CD14-positive monocyte (primary cell): ENCODE data around the gene TDRD9. TPM values are rescaled to one million over a fixed set of nuclear protein-coding genes. Genes with fewer than 3 reads are reported as not detected.

ENCODE experiments used
- DNase-seq, 3 donors: peaks; one replicate each; pipeline ENCODE4 v3.0.0-alpha.2; 2011 to 2022
- H2AFZ ChIP-seq: 2 replicates; pipeline ENCODE4 v1.6.0; 2012; ENCODE audit warnings: mild to moderate bottlenecking, low read depth, low read length, inconsistent platforms; ENCODE audit not compliant: insufficient read depth, poor library complexity, severe bottlenecking
- H3K27ac ChIP-seq, 2 donors: 1 replicate in 1 of 2; 2 replicates in 1 of 2; pipeline ENCODE4 v1.5.1; 2012 to 2013; ENCODE audit warnings: low read length in 2 of 2, control low read depth in 1 of 2, inconsistent platforms in 1 of 2, low read depth in 1 of 2, mild to moderate bottlenecking in 1 of 2
- H3K27me3 ChIP-seq, 2 donors: one replicate each; pipeline versions ENCODE4 v1.6.0 to v1.6.1; 2011 to 2013; ENCODE audit warnings: low read length in 2 of 2; ENCODE audit not compliant: control insufficient read depth in 2 of 2, insufficient read depth in 2 of 2
- H3K36me3 ChIP-seq, 2 donors: replicated peaks in 1 of 2; 1 replicate in 1 of 2; 2 replicates in 1 of 2; pipeline versions ENCODE4 v1.5.1 to v1.6.1; 2012 to 2013; ENCODE audit warnings: low read length in 2 of 2, control low read depth in 1 of 2, inconsistent platforms in 1 of 2, mild to moderate bottlenecking in 1 of 2; ENCODE audit not compliant: insufficient read depth in 2 of 2, control insufficient read depth in 1 of 2
- H3K4me1 ChIP-seq, 2 donors: 1 replicate in 1 of 2; 2 replicates in 1 of 2; pipeline versions ENCODE4 v1.5.1 to v1.6.1; 2012 to 2013; ENCODE audit warnings: low read length in 2 of 2, control low read depth in 1 of 2, inconsistent platforms in 1 of 2, mild to moderate bottlenecking in 1 of 2, moderate library complexity in 1 of 2; ENCODE audit not compliant: insufficient read depth in 2 of 2, control insufficient read depth in 1 of 2
- H3K4me2 ChIP-seq: replicated peaks from 2 replicates; pipeline ENCODE3; 2012; ENCODE audit warnings: low read length, moderate library complexity, mild to moderate bottlenecking; ENCODE audit not compliant: poor library complexity, severe bottlenecking; ENCODE audit errors: extremely low read depth
- H3K4me3 ChIP-seq, 3 experiments: fragments of 200-600 bp in 1 of 3; sonication (generic) in 1 of 3; replicated peaks in 1 of 3; 1 replicate in 2 of 3; 2 replicates in 1 of 3; pipeline ENCODE4 v1.5.1; 2011 to 2013; ENCODE audit warnings: low read length in 3 of 3, mild to moderate bottlenecking in 3 of 3, control low read depth in 2 of 3, low read depth in 2 of 3, inconsistent platforms in 1 of 3, moderate library complexity in 1 of 3
- H3K79me2 ChIP-seq: 2 replicates; pipeline ENCODE4 v1.6.0; 2012; ENCODE audit warnings: mild to moderate bottlenecking, control low read depth, inconsistent platforms, low read length, moderate library complexity; ENCODE audit not compliant: insufficient read depth
- H3K9ac ChIP-seq: 2 replicates; pipeline ENCODE4 v1.6.0; 2017; ENCODE audit warnings: low read length, mild to moderate bottlenecking; ENCODE audit not compliant: insufficient read depth, poor library complexity, severe bottlenecking
- H3K9me3 ChIP-seq, 2 donors: replicated peaks in 1 of 2; 1 replicate in 1 of 2; 2 replicates in 1 of 2; pipeline versions ENCODE4 v1.5.1 to v1.6.1; 2012 to 2013; ENCODE audit warnings: low read length in 2 of 2, control low read depth in 1 of 2; ENCODE audit not compliant: control insufficient read depth in 1 of 2, insufficient read depth in 1 of 2
- H4K20me1 ChIP-seq: 2 replicates; pipeline ENCODE4 v1.6.0; 2012; ENCODE audit warnings: mild to moderate bottlenecking, low read length, control low read depth, moderate library complexity; ENCODE audit not compliant: insufficient read depth
- H3K27ac Mint-ChIP-seq, 7 donors: one replicate each; pipeline ENCODE4 v1.8.0; 2020; ENCODE audit warnings: mild to moderate bottlenecking in 7 of 7, mixed read lengths in 7 of 7, moderate library complexity in 6 of 7, inconsistent platforms in 2 of 7
- H3K27me3 Mint-ChIP-seq, 3 donors: one replicate each; pipeline ENCODE4 v1.8.0; 2021 to 2022; ENCODE audit warnings: low read depth in 3 of 3, mild to moderate bottlenecking in 3 of 3, mixed read lengths in 3 of 3, moderate library complexity in 3 of 3, inconsistent platforms in 1 of 3
- H3K36me3 Mint-ChIP-seq, 2 donors: one replicate each; pipeline ENCODE4 v1.8.0; 2020; ENCODE audit warnings: mixed read lengths in 2 of 2, inconsistent platforms in 1 of 2, mild to moderate bottlenecking in 1 of 2
- H3K4me1 Mint-ChIP-seq: one replicate; pipeline ENCODE4 v1.8.0; 2020; ENCODE audit warnings: mild to moderate bottlenecking, mixed read lengths
- H3K4me3 Mint-ChIP-seq, 2 donors: one replicate each; pipeline ENCODE4 v1.8.0; 2020; ENCODE audit warnings: mild to moderate bottlenecking in 2 of 2, mixed read lengths in 2 of 2, moderate library complexity in 1 of 2
- H3K9me3 Mint-ChIP-seq, 7 donors: one replicate each; pipeline ENCODE4 v1.8.0; 2020 to 2022; ENCODE audit warnings: mixed read lengths in 7 of 7, mild to moderate bottlenecking in 6 of 7, moderate library complexity in 6 of 7, inconsistent platforms in 2 of 7
- WGBS: methylation state at CpG from one replicate; pipeline ENCODE4 v1.1.5; 2013; ENCODE audit warnings: missing lambda C conversion rate; ENCODE audit not compliant: insufficient coverage; 5-methylcytosine and 5-hydroxymethylcytosine counted together
- intact Hi-C, 2 donors: fragments of 100-400 bp; cut with micrococcal nuclease; formaldehyde crosslinking; loops; one replicate each; pipeline versions ENCODE4 v1.15.0 to v1.15.1; 2023
- polyA plus RNA-seq, 3 donors: library from polyadenylated mRNA; depleted of rRNA in 1 of 3; unstranded in 2 of 3; stranded (reverse) in 1 of 3; fragments of 300-500 nt in 2 of 3; fragments of >200 nt in 1 of 3; fragmentation: Illumina TruSeq in 2 of 3; gene quantifications; 1 replicate in 2 of 3; 2 replicates in 1 of 3; pipeline ENCODE4 v1.2.3, GENCODE V29; 2012 to 2021
- TF ChIP-seq, protein P1 (sequence below): fragments of 200-600 bp; IDR thresholded peaks from one replicate; pipeline ENCODE4 v1.8.0; 2022; ENCODE audit warnings: antibody characterized with exemption, mild to moderate bottlenecking

TDRD9 gene
- polyA plus RNA-seq, 3 donors: 7.6 to 12.1 (median 11.8) TPM

DNA sequence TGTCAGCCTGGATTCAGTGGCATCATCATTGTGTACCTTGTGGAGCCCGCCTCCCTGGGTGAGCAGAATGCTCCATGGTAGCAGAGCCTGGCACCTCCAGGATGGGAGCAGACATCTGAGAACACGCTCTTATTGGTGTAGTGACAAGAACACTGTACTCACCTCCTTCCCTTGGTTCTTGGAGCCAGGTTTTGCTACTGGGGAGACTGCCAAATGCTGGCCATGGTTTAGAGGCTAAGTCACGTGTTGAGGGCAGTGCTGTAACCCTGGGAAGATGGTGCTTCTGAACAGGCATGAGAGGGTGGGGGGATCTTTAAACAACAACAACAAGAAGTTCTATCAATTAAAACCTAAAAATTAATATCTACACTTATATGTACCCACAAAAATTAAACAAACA, 109.6 kb downstream of the TDRD9 start:
- Mint-ChIP-seq H3K4me3 (no peak overlapping the region), H3K27me3 (peaks cover 0 to 4% (median 2%) of the 10 kb centered on the region in 3 donors), H3K36me3 (peaks cover 63 to 88% of the 10 kb centered on the region in 2 donors), H3K4me1 (no peaks in the 10 kb centered on the region), H3K27ac (no peak overlapping the region), H3K9me3 (peaks cover 0 to 3% (median 0%) of the 10 kb centered on the region in 7 donors)
- Histone ChIP-seq H3K9ac (no peak overlapping the region), H3K9me3 (no peaks in the 10 kb centered on the region), H3K79me2 (no peaks in the 10 kb centered on the region), H3K4me1 (no peaks in the 10 kb centered on the region), H3K27ac (no peak overlapping the region), H4K20me1 (no peaks in the 10 kb centered on the region), H3K4me3 (no peak overlapping the region), H3K27me3 (no peaks in the 10 kb centered on the region), H3K36me3 (peaks cover 6 to 54% of the 10 kb centered on the region in 2 donors), H3K4me2 (no peak overlapping the region), H2AFZ (no peak overlapping the region)
- 71% methylated on average over 1 of the region's 3 CpGs for WGBS
- TF ChIP-seq, protein P1, sequence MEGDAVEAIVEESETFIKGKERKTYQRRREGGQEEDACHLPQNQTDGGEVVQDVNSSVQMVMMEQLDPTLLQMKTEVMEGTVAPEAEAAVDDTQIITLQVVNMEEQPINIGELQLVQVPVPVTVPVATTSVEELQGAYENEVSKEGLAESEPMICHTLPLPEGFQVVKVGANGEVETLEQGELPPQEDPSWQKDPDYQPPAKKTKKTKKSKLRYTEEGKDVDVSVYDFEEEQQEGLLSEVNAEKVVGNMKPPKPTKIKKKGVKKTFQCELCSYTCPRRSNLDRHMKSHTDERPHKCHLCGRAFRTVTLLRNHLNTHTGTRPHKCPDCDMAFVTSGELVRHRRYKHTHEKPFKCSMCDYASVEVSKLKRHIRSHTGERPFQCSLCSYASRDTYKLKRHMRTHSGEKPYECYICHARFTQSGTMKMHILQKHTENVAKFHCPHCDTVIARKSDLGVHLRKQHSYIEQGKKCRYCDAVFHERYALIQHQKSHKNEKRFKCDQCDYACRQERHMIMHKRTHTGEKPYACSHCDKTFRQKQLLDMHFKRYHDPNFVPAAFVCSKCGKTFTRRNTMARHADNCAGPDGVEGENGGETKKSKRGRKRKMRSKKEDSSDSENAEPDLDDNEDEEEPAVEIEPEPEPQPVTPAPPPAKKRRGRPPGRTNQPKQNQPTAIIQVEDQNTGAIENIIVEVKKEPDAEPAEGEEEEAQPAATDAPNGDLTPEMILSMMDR: no peak
- DNase-seq: no peak
- intact Hi-C loops: no loop called here

DNA sequence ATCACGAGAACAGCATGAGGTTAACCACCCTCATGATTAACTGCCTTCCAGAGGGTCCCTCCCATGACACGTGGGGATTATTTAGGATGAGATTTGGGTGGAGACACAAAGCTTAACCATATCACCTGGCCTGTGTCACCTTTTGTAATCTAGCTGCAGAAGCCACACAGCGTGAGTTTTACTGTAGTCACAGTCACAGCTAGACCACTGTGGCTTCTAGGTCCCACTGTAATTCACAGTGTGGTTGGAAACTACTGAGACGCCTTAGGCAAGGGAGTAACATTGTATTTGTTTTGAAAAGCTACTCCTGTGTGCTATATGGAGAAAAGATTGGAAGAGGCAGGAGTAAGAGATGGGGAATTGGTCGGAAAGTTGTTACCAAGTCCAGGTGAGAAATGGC, 111.0 kb downstream of the TDRD9 start:
- 90% methylated on average over 3 of the region's 5 CpGs for WGBS
- Histone ChIP-seq H3K36me3 (peaks cover 6 to 65% of the 10 kb centered on the region in 2 donors), H2AFZ (no peak overlapping the region), H3K4me1 (no peaks in the 10 kb centered on the region), H3K27me3 (no peaks in the 10 kb centered on the region), H3K79me2 (no peaks in the 10 kb centered on the region), H3K4me2 (no peak overlapping the region), H3K4me3 (no peak overlapping the region), H3K9ac (no peak overlapping the region), H3K27ac (no peak overlapping the region), H4K20me1 (no peaks in the 10 kb centered on the region), H3K9me3 (no peaks in the 10 kb centered on the region)
- Mint-ChIP-seq H3K4me1 (no peaks in the 10 kb centered on the region), H3K27ac (no peak overlapping the region), H3K27me3 (peaks cover 0 to 4% (median 2%) of the 10 kb centered on the region in 3 donors), H3K9me3 (peaks cover 0 to 3% (median 0%) of the 10 kb centered on the region in 7 donors), H3K4me3 (no peak overlapping the region), H3K36me3 (peaks cover 64 to 90% of the 10 kb centered on the region in 2 donors)
- DNase-seq: no peak
- TF ChIP-seq, protein P1: no peak
- intact Hi-C loops: no loop called here
